Fibroblast of pulmonary artery (primary cell): ENCODE measurements around the gene DMD.

ENCODE experiments used
- DNase-seq: peaks from one replicate; pipeline ENCODE4 v3.0.0-alpha.2; 2010; ENCODE audit warnings: low read depth
- H3K4me3 ChIP-seq: replicated peaks from 2 replicates; pipeline ENCODE4 v1.5.1; 2011; ENCODE audit warnings: low read depth, mild to moderate bottlenecking, control low read depth, low read length, moderate library complexity
- TF ChIP-seq, protein P1 (sequence below): IDR thresholded peaks from 2 replicates; pipeline ENCODE4 v1.5.1; 2011; ENCODE audit warnings: mild to moderate bottlenecking, control low read depth, low read length, inconsistent platforms; ENCODE audit errors: missing control alignments

The DMD gene

DNA sequence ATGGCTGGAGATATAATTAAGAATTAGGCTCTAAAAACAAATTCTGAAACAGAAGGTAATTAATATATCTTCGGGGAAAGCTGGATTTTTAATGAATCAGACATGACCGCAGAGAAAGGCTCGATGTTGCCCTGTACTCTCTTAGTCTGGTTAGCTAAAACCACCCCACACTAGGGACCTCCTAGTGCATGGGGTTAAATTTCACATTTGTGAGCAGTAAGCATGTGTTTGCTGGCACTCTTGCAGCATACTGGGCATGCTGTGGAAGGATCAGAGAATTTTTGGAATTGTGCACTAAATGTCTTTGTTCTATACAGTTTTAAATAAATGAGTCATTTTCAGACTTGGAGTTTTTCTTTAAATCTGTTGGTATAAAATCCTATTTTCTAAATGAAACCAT is 1663.9 kb downstream of the DMD start:
- TF ChIP-seq, protein P1, sequence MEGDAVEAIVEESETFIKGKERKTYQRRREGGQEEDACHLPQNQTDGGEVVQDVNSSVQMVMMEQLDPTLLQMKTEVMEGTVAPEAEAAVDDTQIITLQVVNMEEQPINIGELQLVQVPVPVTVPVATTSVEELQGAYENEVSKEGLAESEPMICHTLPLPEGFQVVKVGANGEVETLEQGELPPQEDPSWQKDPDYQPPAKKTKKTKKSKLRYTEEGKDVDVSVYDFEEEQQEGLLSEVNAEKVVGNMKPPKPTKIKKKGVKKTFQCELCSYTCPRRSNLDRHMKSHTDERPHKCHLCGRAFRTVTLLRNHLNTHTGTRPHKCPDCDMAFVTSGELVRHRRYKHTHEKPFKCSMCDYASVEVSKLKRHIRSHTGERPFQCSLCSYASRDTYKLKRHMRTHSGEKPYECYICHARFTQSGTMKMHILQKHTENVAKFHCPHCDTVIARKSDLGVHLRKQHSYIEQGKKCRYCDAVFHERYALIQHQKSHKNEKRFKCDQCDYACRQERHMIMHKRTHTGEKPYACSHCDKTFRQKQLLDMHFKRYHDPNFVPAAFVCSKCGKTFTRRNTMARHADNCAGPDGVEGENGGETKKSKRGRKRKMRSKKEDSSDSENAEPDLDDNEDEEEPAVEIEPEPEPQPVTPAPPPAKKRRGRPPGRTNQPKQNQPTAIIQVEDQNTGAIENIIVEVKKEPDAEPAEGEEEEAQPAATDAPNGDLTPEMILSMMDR: no peak
- DNase-seq: no peak
- no peak overlapping the region for H3K4me3 ChIP-seq

DNA sequence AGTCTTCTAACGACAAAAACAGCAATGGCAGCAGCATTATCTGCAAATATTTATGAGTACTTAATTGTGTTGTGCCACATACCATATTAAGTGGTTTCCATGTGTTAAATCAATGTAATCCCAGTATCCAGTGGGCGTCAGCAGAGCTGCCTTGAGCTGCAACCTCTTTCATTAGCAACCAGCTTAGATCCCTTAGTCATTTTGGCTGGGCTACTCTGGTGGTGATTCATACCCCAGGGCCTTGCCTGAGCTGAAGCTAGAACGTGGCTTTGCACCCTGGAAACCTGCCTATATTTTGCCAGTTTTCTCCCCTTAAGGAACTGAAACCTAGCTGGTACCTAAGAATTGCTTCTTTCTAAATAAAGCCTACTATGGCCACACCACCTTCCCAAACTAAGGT is 1665.2 kb downstream of the DMD start:
- no peak overlapping the region for H3K4me3 ChIP-seq
- peak; percentile 72 for DNase-seq
- TF ChIP-seq, protein P1: no peak

DNA sequence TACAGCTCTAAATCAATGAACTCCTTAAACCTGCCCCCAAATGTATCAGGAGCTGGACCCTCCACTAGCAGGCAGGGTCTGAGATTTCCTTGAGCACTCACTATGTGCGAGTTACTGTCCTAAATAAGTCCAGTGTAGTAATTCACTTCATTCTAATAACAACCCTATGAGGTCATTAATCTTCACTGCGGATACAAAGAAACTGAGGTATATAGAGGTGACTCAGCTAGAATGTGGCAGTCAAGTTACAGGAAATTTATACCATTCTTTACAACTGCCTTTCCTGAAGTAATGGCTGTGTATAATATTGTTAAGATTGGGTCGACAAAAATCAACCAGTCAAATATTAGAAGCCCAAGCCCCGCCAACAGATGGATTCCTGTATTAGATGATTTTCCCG is 1665.6 kb downstream of the DMD start:
- TF ChIP-seq, protein P1: no peak

DNA sequence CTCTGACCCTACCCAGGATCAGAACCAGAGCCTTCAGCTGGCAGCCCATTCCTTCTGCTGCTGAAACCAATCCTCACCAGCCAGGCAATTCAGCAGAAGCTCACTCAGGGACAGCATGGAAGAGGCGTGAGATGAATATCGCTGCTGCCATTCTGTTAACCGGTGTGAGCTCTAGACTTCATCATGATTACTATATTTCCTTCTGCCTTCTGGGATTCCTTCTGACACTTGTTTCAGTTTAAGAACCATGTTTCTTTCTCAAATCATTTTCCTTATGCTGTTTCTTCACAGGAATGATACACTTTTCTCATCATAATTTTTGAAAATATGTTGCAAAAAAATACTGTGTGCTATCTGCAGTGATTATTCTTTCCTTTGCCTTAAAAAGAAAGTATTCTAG is 1666.2 kb downstream of the DMD start:
- DNase-seq: no peak
- TF ChIP-seq, protein P1: no peak
- no peak overlapping the region for H3K4me3 ChIP-seq

More for the DNA sequence above, 1665.6 kb downstream of the DMD start:
- no peak overlapping the region for H3K4me3 ChIP-seq
- no peak for DNase-seq

DNA sequence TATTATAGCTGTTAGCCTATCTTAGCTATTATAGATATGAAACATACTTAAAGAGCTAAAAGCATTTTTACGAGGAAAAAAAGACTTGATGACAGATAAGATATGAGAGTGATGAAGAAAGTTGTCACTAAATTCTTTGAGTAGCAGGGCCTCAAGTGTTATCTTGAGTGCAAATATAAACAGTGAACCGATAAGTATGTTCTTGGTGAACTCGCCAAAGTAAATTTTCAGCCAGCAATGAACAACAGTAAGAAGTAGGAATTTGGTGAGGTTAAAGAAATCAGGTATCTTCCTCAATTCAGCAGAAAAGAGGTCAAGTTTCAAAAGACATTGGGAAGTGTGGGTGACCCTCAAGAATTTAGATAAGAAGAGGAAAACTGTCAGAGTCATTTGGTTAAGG is 1667.7 kb downstream of the DMD start:
- TF ChIP-seq, protein P1: no peak
- no peak for DNase-seq
- no peak overlapping the region for H3K4me3 ChIP-seq

DNA sequence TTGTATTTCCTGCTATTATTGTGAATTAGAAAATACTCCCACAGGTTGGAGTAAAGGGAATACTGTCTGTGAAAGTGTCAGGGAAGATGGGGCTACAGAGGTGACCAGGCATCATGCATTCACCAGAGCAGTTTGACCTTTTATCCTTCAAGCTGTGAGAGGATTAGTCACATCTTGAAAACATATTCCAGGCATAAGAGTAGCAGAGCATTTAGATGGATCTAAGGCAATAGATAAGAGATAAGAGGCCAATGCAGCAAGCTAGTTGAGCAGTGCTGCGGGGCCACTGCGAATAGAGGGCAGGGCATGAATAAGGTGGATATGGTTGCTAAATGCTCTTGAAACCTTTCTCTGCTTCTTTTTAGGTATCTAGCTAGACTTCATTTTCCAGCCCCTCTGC is 1668.8 kb downstream of the DMD start:
- H3K4me3 ChIP-seq: no peak overlapping the region
- DNase-seq: no peak
- TF ChIP-seq, protein P1: no peak

DNA sequence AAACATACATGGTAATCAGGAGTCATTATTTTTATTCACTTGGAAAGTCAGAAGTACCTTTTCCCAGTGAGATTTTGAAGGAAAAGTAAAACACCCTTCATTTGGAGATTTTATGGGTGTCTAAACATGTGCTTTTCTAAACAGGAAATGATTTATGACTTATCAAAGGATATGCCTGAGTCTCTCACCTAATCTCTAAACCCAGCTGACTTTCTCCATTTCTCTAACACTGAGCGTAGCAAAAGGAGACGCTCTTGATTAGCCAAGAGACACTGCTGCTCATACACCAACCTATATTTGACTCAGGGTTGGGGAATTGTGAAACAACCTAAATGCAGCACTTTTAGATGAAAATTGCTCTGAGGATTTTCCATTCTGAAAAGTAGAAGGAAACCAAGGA is 1671.0 kb downstream of the DMD start:
- no peak overlapping the region for H3K4me3 ChIP-seq
- DNase-seq: no peak
- TF ChIP-seq, protein P1: no peak
